ENCODE measurements around the gene FOXL3.

The FOXL3 gene

DNA sequence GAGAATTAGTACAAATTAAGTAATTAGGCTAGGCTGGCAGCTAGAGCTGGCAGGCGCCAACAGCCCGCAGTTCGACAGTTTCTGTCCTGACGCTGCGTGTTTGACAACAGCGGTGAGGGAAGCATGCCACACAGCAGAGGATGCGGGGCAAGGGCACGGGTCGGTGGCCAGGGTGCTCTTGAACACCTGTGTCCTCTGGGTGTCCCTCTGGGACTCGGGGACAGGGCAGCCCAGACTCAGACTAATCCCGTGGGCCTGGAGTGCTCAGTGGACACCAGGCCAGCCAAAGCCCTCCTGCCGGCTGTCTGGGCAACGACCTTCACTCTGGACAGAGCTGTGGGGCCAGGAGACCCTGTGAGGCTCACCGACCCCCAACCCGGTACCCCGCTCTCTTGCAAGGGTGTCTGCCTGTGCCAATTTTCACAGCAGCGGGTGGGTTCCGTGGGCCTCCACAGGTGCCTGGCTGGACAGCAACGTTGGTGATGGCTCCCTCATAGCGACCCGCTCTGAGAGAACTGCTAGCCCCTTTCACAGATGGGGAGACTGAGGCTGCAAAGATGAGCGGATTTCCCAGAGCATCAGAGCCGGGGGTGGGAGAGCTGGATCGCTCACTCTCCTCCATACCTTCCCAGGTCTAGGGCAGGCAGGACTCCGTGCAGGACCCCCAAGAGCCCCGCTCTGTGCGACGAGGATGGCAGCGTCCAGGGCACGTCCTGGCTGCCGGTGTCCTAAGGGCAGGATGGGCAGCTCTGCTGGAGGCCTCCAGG lies 48.5 kb downstream of the FOXL3 start:
- DNase-seq (ENCODE audit: low spot score): no peak

DNA sequence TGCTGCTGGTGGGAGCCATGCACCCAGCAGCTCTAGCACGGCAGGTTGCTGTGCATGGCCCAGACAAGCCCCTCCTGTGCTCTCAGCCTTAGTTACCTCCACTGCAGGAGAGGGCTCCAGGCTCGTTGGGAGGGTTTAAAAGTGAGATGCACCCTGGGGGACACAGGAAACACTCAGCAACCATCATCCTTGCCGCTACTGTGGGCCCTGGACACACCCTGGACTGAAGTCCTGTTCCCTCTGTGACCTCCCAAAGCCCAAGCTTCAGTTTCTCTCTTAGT lies 49.0 kb downstream of the FOXL3 start:
- DNase-seq (ENCODE audit: low spot score): no peak

DNA sequence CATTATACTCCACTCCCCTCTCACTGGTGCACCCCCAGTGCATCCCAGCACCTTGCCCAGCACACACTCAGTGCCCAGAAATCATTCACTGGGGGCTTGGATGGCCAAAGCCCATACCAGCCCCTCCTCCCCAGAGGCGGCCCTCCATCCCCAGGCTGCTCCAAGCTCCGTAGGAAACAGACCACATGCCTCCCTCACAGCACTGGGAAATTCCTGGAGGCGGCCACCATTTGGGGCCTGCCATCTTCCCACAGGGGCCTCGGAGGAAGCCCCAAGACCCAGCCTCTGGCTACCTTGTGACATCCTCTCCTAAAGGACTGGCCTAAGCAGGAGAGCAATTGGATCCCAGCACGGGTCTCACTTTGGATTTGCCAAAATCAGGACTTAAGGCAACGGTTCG lies 49.7 kb downstream of the FOXL3 start:
- DNase-seq (ENCODE audit: low spot score): no peak

DNA sequence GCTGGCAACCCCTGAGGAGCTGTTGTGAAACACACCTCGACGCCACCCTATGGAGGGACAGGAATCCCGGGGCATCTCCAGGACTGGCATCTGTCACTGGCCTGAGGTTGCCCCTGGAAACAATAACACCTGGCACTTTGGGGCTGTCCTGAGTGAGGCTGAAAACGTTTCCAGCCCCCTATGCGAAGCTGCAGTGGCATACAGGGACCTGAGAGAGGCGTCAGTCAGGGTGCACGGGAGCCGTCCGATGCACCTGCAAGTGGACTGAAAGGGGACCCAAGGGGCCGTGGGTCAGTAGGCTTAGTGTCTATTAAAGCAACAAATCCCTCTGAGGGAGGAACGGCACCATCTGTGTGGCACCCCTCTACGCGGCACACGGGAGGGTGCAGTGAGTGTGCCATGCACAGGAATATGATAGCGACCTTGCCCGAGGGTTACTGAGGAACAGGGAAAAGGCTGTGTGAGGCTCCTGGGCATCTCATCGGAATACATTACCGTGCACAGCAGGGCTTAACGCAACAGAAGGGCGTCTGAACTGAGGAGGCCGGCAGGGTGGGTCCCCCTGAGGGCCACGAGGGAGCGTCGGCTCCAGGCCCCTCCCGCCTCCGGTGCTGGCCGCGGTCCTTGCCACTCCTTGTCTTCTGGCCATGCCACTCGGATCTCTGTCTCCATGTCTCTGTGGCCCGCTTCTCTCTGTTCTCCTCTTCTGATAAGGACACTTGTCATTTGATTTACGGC lies 50.4 kb downstream of the FOXL3 start:
- DNase-seq (ENCODE audit: low spot score): no peak

All from LoVo (cell line).